Fibroblast of lung (primary cell): Measurements from ENCODE around the gene ZC3HAV1L. TPM values are rescaled to one million over a fixed set of nuclear protein-coding genes. Genes with fewer than 3 reads are reported as not detected.

Source experiments
- polyA plus RNA-seq, 2 donors: library from polyadenylated mRNA; depleted of rRNA in 1 of 2; stranded (reverse) in 1 of 2; unstranded in 1 of 2; fragments of >200 nt; gene quantifications; 2 replicates each; pipeline ENCODE4 v1.2.1, GENCODE V29; 2011 to 2012; ENCODE audit warnings: missing spikeins in 1 of 2
- total RNA-seq: library from RNA; depleted of rRNA; stranded (reverse); fragments of >200 nt; gene quantifications from 2 replicates; pipeline ENCODE4 v1.2.1, GENCODE V29; 2014

The ZC3HAV1L gene
- total and polyA plus RNA-seq, 2 donors (not counting 1 experiment from before 2014, with no cell fraction given): 5.3 to 8.9 TPM

Other genes starting within 250 kb of the ZC3HAV1L start
- gene TMEM213, start 238.0 kb downstream of the ZC3HAV1L start, total RNA-seq: not detected in 2 replicates
- not detected in 2 replicates for gene TMEM213, start 238.0 kb downstream of the ZC3HAV1L start, polyA plus RNA-seq
- gene ATP6V0A4, start 237.8 kb downstream of the ZC3HAV1L start, total RNA-seq: not detected in 2 replicates
- not detected in 2 replicates for gene ATP6V0A4, start 237.8 kb downstream of the ZC3HAV1L start, polyA plus RNA-seq
- 0.66 and 0.77 TPM in 2 replicates for gene KIAA1549, start 54.7 kb downstream of the ZC3HAV1L start, total RNA-seq
- gene KIAA1549, start 54.7 kb downstream of the ZC3HAV1L start, polyA plus RNA-seq: 0.48 and 1.5 TPM in 2 replicates
- 24.7 and 24.8 TPM in 2 replicates for gene ZC3HAV1, start 73.7 kb upstream of the ZC3HAV1L start, total RNA-seq
- 28.8 and 31.8 TPM in 2 replicates for gene ZC3HAV1, start 73.7 kb upstream of the ZC3HAV1L start, polyA plus RNA-seq
- 4.1 and 5.9 TPM in 2 replicates for gene UBN2, start 195.2 kb upstream of the ZC3HAV1L start, total RNA-seq
- 2.2 and 2.3 TPM in 2 replicates for gene UBN2, start 195.2 kb upstream of the ZC3HAV1L start, polyA plus RNA-seq